K562 (cell line): ENCODE data around the gene SMC4. TPM values are rescaled to one million over a fixed set of nuclear protein-coding genes. Genes with fewer than 3 reads are reported as not detected.

Experiments used
- BMI1 ChIP-seq: fragments of 150-350 bp; IDR thresholded peaks from 2 replicates; pipeline ENCODE4 v1.6.1; 2014; ENCODE audit warnings: low read length
- CBX5 ChIP-seq: IDR thresholded peaks from 2 replicates; pipeline ENCODE4 v1.6.1; 2014; ENCODE audit warnings: low read depth, borderline replicate concordance
- CREBBP ChIP-seq: IDR thresholded peaks from one replicate; pipeline ENCODE4 v1.6.1; 2012; ENCODE audit warnings: low read depth, mild to moderate bottlenecking, control low read depth, inconsistent platforms, low read length
- GTF3C2 ChIP-seq: IDR thresholded peaks from 3 replicates; pipeline ENCODE4 v1.6.1; 2011; ENCODE audit warnings: borderline replicate concordance, mild to moderate bottlenecking, moderate library complexity; ENCODE audit not compliant: insufficient read length; ENCODE audit errors: extremely low read depth
- HEY1 ChIP-seq: fragments of 250-450 bp; sonication (Bioruptor Pico); IDR thresholded peaks from 2 replicates; pipeline ENCODE4 v1.5.0; 2020; ENCODE audit warnings: mild to moderate bottlenecking, moderate library complexity, borderline replicate concordance
- ILF3 ChIP-seq: fragments of 450-650 bp; IDR thresholded peaks from 2 replicates; pipeline ENCODE4 v1.6.1; 2018; ENCODE audit warnings: antibody characterized with exemption, mild to moderate bottlenecking, moderate library complexity, borderline replicate concordance
- MXD1 ChIP-seq: fragments of 250-450 bp; sonication (Bioruptor Pico); IDR thresholded peaks from 2 replicates; pipeline ENCODE4 v1.8.0; 2021; ENCODE audit warnings: borderline replicate concordance, mild to moderate bottlenecking, moderate library complexity; ENCODE audit not compliant: poor library complexity, severe bottlenecking
- RBM34 ChIP-seq: fragments of 200-400 bp; formaldehyde crosslinking; IDR thresholded peaks from 2 replicates; pipeline ENCODE4 v1.6.1; 2018; ENCODE audit warnings: low read length, borderline replicate concordance; ENCODE audit not compliant: insufficient read depth
- UBTF ChIP-seq, 2 experiments: IDR thresholded peaks; 2 replicates each; pipeline ENCODE4 v1.6.1; 2012; ENCODE audit warnings: improper control_type of control experiment in 2 of 2, low read depth in 2 of 2, low read length in 2 of 2, borderline replicate concordance in 1 of 2
- XRCC3 ChIP-seq: fragments of 450-650 bp; IDR thresholded peaks from 2 replicates; pipeline ENCODE4 v1.6.1; 2017; ENCODE audit warnings: mild to moderate bottlenecking, moderate library complexity
- ZBTB11 ChIP-seq, 3 experiments: fragments of 200-800 bp in 1 of 3; fragments of 250-450 bp in 1 of 3; fragments of 450-650 bp in 1 of 3; sonication (Bioruptor Pico) in 1 of 3; sonication (Bioruptor generic) in 1 of 3; formaldehyde crosslinking in 1 of 3; IDR thresholded peaks; 2 replicates each; pipeline versions ENCODE4 v1.6.1 to v1.8.0; 2016 to 2022; ENCODE audit warnings: mild to moderate bottlenecking in 2 of 3, missing genetic modification characterization in 2 of 3, missing compliant biosample characterization in 1 of 3, moderate library complexity in 1 of 3
- ZNF354B ChIP-seq: fragments of 250-450 bp; sonication (Bioruptor Pico); IDR thresholded peaks from 2 replicates; pipeline ENCODE4 v1.4.0; 2020
- ZNF551 ChIP-seq: fragments of 250-450 bp; sonication (Bioruptor Pico); IDR thresholded peaks from 2 replicates; pipeline ENCODE4 v1.5.0; 2021; ENCODE audit warnings: mild to moderate bottlenecking, moderate library complexity
- ZNF740 ChIP-seq, 3 experiments: fragments of 200-800 bp in 1 of 3; sonication (Bioruptor generic) in 1 of 3; sonication (generic) in 1 of 3; formaldehyde crosslinking in 1 of 3; IDR thresholded peaks; 2 replicates each; pipeline versions ENCODE4 v1.6.1 to v1.8.0; 2016 to 2022; ENCODE audit warnings: mild to moderate bottlenecking in 2 of 3, missing compliant biosample characterization in 2 of 3, missing genetic modification characterization in 2 of 3, missing genetic modification reagents in 1 of 3
- ZSCAN29 ChIP-seq: fragments of 450-650 bp; IDR thresholded peaks from 2 replicates; pipeline ENCODE4 v1.6.1; 2017
- ZSCAN32 ChIP-seq: fragments of 450-650 bp; formaldehyde crosslinking; IDR thresholded peaks from 2 replicates; pipeline ENCODE4 v1.4.0; 2020; ENCODE audit warnings: mild to moderate bottlenecking, moderate library complexity
- polyA plus RNA-seq, 8 experiments: library from polyadenylated mRNA; depleted of rRNA in 4 of 8; stranded (reverse) in 5 of 8; unstranded in 3 of 8; fragments of >200 nt; fragmentation: Nextera tagmentation in 2 of 8; fragmentation: Illumina TruSeq in 1 of 8; extraction: Ambion mirVana in 2 of 8; extraction: Trizol in 1 of 8; gene quantifications; 2 replicates each; pipeline versions ENCODE4 v1.2.1 to v1.2.3, GENCODE V29; 2011 to 2014; ENCODE audit warnings: inconsistent platforms in 1 of 8, missing spikeins in 1 of 8
- total RNA-seq, 7 experiments: library from RNA; depleted of rRNA in 6 of 7; stranded (reverse); fragments of >200 nt in 6 of 7; fragmentation: Illumina TruSeq in 2 of 7; extraction: Trizol in 2 of 7; gene quantifications; 2 replicates each; pipeline versions ENCODE4 v1.2.1 to v1.2.3, GENCODE V29; 2011 to 2021; ENCODE audit warnings: low replicate concordance in 1 of 7

Gene SMC4
- total and polyA plus RNA-seq, 9 of the 15 experiments (the other 6 are each of a cell fraction or from before 2014, with no cell fraction given): 87.9 to 347 (median 176) TPM

- TF ChIP-seq ZNF740 (CRISPR knock-in tag; IDR thresholded peaks at IDR 0.05) (no peak), ZNF740 (tag; IDR thresholded peaks at IDR 0.05) (no peak), MXD1 (CRISPR knock-in tag) (no peak), ILF3 (no peak), RBM34 (no peak), ZSCAN29 (no peak), HEY1 (CRISPR knock-in tag) (no peak), GTF3C2 (no peak), CBX5 (no peak), ZSCAN32 (no peak), CREBBP (no peak), ZBTB11 (CRISPR knock-in tag; IDR thresholded peaks at IDR 0.05) (peak in 1 of 3 experiments; percentile 18; a peak in 1 of 6 replicates), XRCC3 (no peak), UBTF (IDR thresholded peaks at IDR 0.05; ENCODE audit: borderline replicate concordance in 1 of 2, low read depth in 2 of 2, low read length in 2 of 2) (peak; percentile 12 to 73; a peak in 1 of 4 replicates), ZNF551 (CRISPR knock-in tag) (no peak), ZNF354B (no peak), BMI1 (no peak)
These were observed 716 bp downstream of the SMC4 start (continued) for GRCh38 chr3:160400030-160400701.
